ENCODE results near the gene ELP1. TPM values are rescaled to one million over a fixed set of nuclear protein-coding genes. Genes with fewer than 3 reads are reported as not detected.

Gene ELP1
- total and polyA plus RNA-seq, 2 donors (not counting 1 experiment from before 2014, with no cell fraction given), result 18.7 to 41.9 TPM

- Histone ChIP-seq H3K4me2 (ENCODE audit: extremely low read depth, insufficient read depth, low read length) (no peak overlapping the region), H3K36me3 (ENCODE audit: control insufficient read depth, insufficient read depth, low read length) (no peaks in the 10 kb centered on the region)
- TF ChIP-seq, protein P1, sequence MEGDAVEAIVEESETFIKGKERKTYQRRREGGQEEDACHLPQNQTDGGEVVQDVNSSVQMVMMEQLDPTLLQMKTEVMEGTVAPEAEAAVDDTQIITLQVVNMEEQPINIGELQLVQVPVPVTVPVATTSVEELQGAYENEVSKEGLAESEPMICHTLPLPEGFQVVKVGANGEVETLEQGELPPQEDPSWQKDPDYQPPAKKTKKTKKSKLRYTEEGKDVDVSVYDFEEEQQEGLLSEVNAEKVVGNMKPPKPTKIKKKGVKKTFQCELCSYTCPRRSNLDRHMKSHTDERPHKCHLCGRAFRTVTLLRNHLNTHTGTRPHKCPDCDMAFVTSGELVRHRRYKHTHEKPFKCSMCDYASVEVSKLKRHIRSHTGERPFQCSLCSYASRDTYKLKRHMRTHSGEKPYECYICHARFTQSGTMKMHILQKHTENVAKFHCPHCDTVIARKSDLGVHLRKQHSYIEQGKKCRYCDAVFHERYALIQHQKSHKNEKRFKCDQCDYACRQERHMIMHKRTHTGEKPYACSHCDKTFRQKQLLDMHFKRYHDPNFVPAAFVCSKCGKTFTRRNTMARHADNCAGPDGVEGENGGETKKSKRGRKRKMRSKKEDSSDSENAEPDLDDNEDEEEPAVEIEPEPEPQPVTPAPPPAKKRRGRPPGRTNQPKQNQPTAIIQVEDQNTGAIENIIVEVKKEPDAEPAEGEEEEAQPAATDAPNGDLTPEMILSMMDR (conservative IDR thresholded peaks at IDR 0.05 in 1 of 2, IDR thresholded peaks at IDR 0.05 in 1 of 2; ENCODE audit: low read depth in 1 of 2, low read length in 2 of 2), result no peak
- TF ChIP-seq EZH2 (IDR thresholded peaks at IDR 0.05; ENCODE audit: low read length, missing control alignments), result no peak
These were observed 48.1 kb downstream of the ELP1 start for GRCh38 chr9:108885643-108886348.

DNA sequence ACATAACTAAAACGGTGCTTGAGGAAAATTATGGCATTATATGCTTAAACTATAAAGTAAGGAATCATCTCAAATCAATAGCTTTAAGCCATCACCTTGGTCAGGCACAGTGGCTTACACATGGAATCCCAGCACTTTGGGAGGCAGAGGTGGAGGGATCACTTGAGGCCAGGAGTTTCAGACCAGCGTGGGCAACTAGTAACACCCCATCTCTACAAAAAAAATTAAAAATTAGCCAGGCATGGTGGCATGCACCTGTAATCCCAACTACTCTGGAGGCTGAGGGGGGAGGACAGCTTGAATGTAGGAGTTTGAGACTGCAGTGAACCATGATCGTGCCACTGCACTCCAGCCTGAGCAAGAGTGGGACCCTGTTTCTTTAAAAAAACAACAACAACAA, 49.2 kb downstream of the ELP1 start:
- peaks cover 2% of the 10 kb centered on the region for H3K36me3 ChIP-seq (ENCODE audit: control insufficient read depth, insufficient read depth, low read length)
- H3K4me2 ChIP-seq (ENCODE audit: extremely low read depth, insufficient read depth, low read length), result no peak overlapping the region
- TF ChIP-seq, protein P1 (conservative IDR thresholded peaks at IDR 0.05 in 1 of 2, IDR thresholded peaks at IDR 0.05 in 1 of 2; ENCODE audit: low read depth in 1 of 2, low read length in 2 of 2), result no peak
- TF ChIP-seq EZH2 (IDR thresholded peaks at IDR 0.05; ENCODE audit: low read length, missing control alignments), result no peak
- no peak overlapping the region for H3K4me3 ChIP-seq (replicated peaks in 1 of 4; ENCODE audit: control extremely low read depth in 1 of 4, insufficient read depth in 1 of 4, low read depth in 3 of 4, low read length in 4 of 4)
- H2AFZ ChIP-seq (ENCODE audit: low read length), result no peak overlapping the region
- H3K27me3 ChIP-seq (ENCODE audit: control insufficient read depth, insufficient read depth, low read length), result no peaks in the 10 kb centered on the region
- no peak for DNase-seq (ENCODE audit: low read depth in 2 of 2)
- H3K4me1 ChIP-seq (ENCODE audit: control insufficient read depth, extremely low read depth, insufficient read depth, low read length), result peaks cover 3% of the 10 kb centered on the region
- H3K9ac ChIP-seq (ENCODE audit: insufficient read depth, low read length), result no peak overlapping the region
- no peaks in the 10 kb centered on the region for H4K20me1 ChIP-seq (ENCODE audit: control insufficient read depth, extremely low read depth, insufficient read depth, low read length)
- H3K79me2 ChIP-seq (ENCODE audit: control insufficient read depth, insufficient read depth, low read length), result no peaks in the 10 kb centered on the region
- H3K27ac ChIP-seq (ENCODE audit: insufficient read depth, low read length), result no peak overlapping the region
- no peaks in the 10 kb centered on the region for H3K9me3 ChIP-seq (ENCODE audit: control insufficient read depth, insufficient read depth, low read depth, low read length)

More at GRCh38 chr9:108885643-108886348, 48.1 kb downstream of the ELP1 start:
- Histone ChIP-seq H3K4me3 (replicated peaks in 1 of 4; ENCODE audit: control extremely low read depth in 1 of 4, insufficient read depth in 1 of 4, low read depth in 3 of 4, low read length in 4 of 4) (no peak overlapping the region), H3K27me3 (ENCODE audit: control insufficient read depth, insufficient read depth, low read length) (no peaks in the 10 kb centered on the region), H3K79me2 (ENCODE audit: control insufficient read depth, insufficient read depth, low read length) (no peaks in the 10 kb centered on the region), H3K27ac (ENCODE audit: insufficient read depth, low read length) (no peak overlapping the region), H3K4me1 (ENCODE audit: control insufficient read depth, extremely low read depth, insufficient read depth, low read length) (peaks cover 3% of the 10 kb centered on the region), H3K9ac (ENCODE audit: insufficient read depth, low read length) (no peak overlapping the region), H4K20me1 (ENCODE audit: control insufficient read depth, extremely low read depth, insufficient read depth, low read length) (no peaks in the 10 kb centered on the region), H2AFZ (ENCODE audit: low read length) (no peak overlapping the region), H3K9me3 (ENCODE audit: control insufficient read depth, insufficient read depth, low read depth, low read length) (no peaks in the 10 kb centered on the region)
- DNase-seq (ENCODE audit: low read depth in 2 of 2), result peak; percentile 74 to 76

GRCh38 chr9:108883085-108883484, 50.8 kb downstream of the ELP1 start:
- peaks cover 3% of the 10 kb centered on the region for H3K4me1 ChIP-seq (ENCODE audit: control insufficient read depth, extremely low read depth, insufficient read depth, low read length)
- TF ChIP-seq EZH2 (IDR thresholded peaks at IDR 0.05; ENCODE audit: low read length, missing control alignments), result no peak
- TF ChIP-seq, protein P1 (conservative IDR thresholded peaks at IDR 0.05 in 1 of 2, IDR thresholded peaks at IDR 0.05 in 1 of 2; ENCODE audit: low read depth in 1 of 2, low read length in 2 of 2), result no peak
- no peak overlapping the region for H3K27ac ChIP-seq (ENCODE audit: insufficient read depth, low read length)
- H4K20me1 ChIP-seq (ENCODE audit: control insufficient read depth, extremely low read depth, insufficient read depth, low read length), result no peaks in the 10 kb centered on the region
- no peak overlapping the region for H3K4me2 ChIP-seq (ENCODE audit: extremely low read depth, insufficient read depth, low read length)
- no peaks in the 10 kb centered on the region for H3K27me3 ChIP-seq (ENCODE audit: control insufficient read depth, insufficient read depth, low read length)
- H3K9me3 ChIP-seq (ENCODE audit: control insufficient read depth, insufficient read depth, low read depth, low read length), result no peaks in the 10 kb centered on the region
- H3K79me2 ChIP-seq (ENCODE audit: control insufficient read depth, insufficient read depth, low read length), result no peaks in the 10 kb centered on the region
- H3K36me3 ChIP-seq (ENCODE audit: control insufficient read depth, insufficient read depth, low read length), result peaks cover 11% of the 10 kb centered on the region
- H2AFZ ChIP-seq (ENCODE audit: low read length), result no peak overlapping the region
- H3K9ac ChIP-seq (ENCODE audit: insufficient read depth, low read length), result no peak overlapping the region
- no peak for DNase-seq (ENCODE audit: low read depth in 2 of 2)
- no peak overlapping the region for H3K4me3 ChIP-seq (replicated peaks in 1 of 4; ENCODE audit: control extremely low read depth in 1 of 4, insufficient read depth in 1 of 4, low read depth in 3 of 4, low read length in 4 of 4)

All from fibroblast of lung (primary cell).